K562 (cell line): ENCODE measurements around the gene DIPK1B. TPM values are rescaled to one million over a fixed set of nuclear protein-coding genes. Genes with fewer than 3 reads are reported as not detected.

ENCODE experiments used
- ATAC-seq: fragments of 200-7000 bp; cut with Tn5 transposase; 3 replicates; pipeline ENCODE4 v1.9.1; 2020; ENCODE audit warnings: moderate library complexity
- BruUV-seq: library from RNA; stranded (reverse); fragments of 400-500 nt; replicated peaks from 2 replicates; lab custom pipeline; 2021; lab: Mats Ljungman, UMichigan
- CTCF ChIA-PET: fragments of 300-600 bp; formaldehyde crosslinking; extraction: SDS; loops from one replicate; lab custom pipeline; 2021; ENCODE audit warnings: low intra/inter-chr PET ratio; lab: Yijun Ruan, JAX
- POLR2A ChIA-PET: fragments of 300-600, 350-650 bp; sonication (Branson Sonifier 250); formaldehyde crosslinking; extraction: SDS; loops from one replicate; lab custom pipeline; 2021; ENCODE audit warnings: antibody characterized with exemption, inconsistent platforms; lab: Yijun Ruan, JAX
- DNase-seq, 4 experiments: peaks; one replicate each; pipeline versions ENCODE4 v3.0.0 to v3.0.0-alpha.2; 2011 to 2018; ENCODE audit warnings: low spot score in 3 of 4, mixed read lengths in 3 of 4; ENCODE audit errors: extremely low read depth in 1 of 4
- FAIRE-seq: peaks from 2 replicates; lab custom pipeline; 2011; peaks lifted over from hg19 to GRCh38; lab: Jason Lieb, UNC
- H2AFZ ChIP-seq: 2 replicates; pipeline ENCODE4 v1.6.0; 2011; ENCODE audit warnings: low read depth, low read length, control low read depth, inconsistent platforms
- H3K27ac ChIP-seq: fragments of 200-600 bp; 3 replicates; pipeline ENCODE4 v1.8.0; 2011; ENCODE audit warnings: low read depth, mild to moderate bottlenecking, control low read depth, inconsistent platforms, low read length, moderate library complexity, mixed read lengths; ENCODE audit errors: extremely low read depth
- H3K27me3 ChIP-seq, 2 experiments: fragments of 300-600 bp in 1 of 2; 2 replicates in 1 of 2; 3 replicates in 1 of 2; pipeline versions ENCODE4 v1.6.0 to v1.8.0; 2011; ENCODE audit warnings: inconsistent platforms in 2 of 2, low read length in 2 of 2, mild to moderate bottlenecking in 1 of 2, mixed read lengths in 1 of 2, moderate library complexity in 1 of 2; ENCODE audit not compliant: control insufficient read depth in 2 of 2, insufficient read depth in 2 of 2
- H3K36me3 ChIP-seq: fragments of 300-600 bp; 3 replicates; pipeline ENCODE4 v1.8.0; 2011; ENCODE audit warnings: mild to moderate bottlenecking, low read length, inconsistent platforms; ENCODE audit not compliant: control insufficient read depth, insufficient read depth
- H3K4me1 ChIP-seq, 2 experiments: fragments of 200-600 bp in 1 of 2; replicated peaks in 1 of 2; 2 replicates in 1 of 2; 3 replicates in 1 of 2; pipeline versions ENCODE4 v1.5.1 to v1.8.0; 2011; ENCODE audit warnings: inconsistent platforms in 2 of 2, low read length in 2 of 2, mild to moderate bottlenecking in 1 of 2, mixed read lengths in 1 of 2, moderate library complexity in 1 of 2; ENCODE audit not compliant: control insufficient read depth in 2 of 2, insufficient read depth in 2 of 2
- H3K4me2 ChIP-seq: 2 replicates; pipeline ENCODE4 v1.6.1; 2011; ENCODE audit warnings: low read length, control low read depth, inconsistent platforms, mixed read lengths; ENCODE audit not compliant: insufficient read depth
- H3K4me3 ChIP-seq: fragments of 200-600 bp; sonication (generic), shearing (Covaris generic); 2 replicates; pipeline ENCODE4 v1.5.1; 2016; ENCODE audit warnings: control low read depth, inconsistent platforms
- H3K79me2 ChIP-seq: fragments of 200-600 bp; 3 replicates; pipeline ENCODE4 v1.8.0; 2011; ENCODE audit warnings: low read length, inconsistent platforms; ENCODE audit not compliant: control insufficient read depth, insufficient read depth
- H3K9ac ChIP-seq, 2 experiments: 2 replicates each; pipeline versions ENCODE4 v1.6.0 to v1.6.1; 2011; ENCODE audit warnings: low read depth in 2 of 2, low read length in 2 of 2, control low read depth in 1 of 2, inconsistent platforms in 1 of 2, mild to moderate bottlenecking in 1 of 2, mixed read lengths in 1 of 2; ENCODE audit not compliant: insufficient read depth in 1 of 2
- H3K9me1 ChIP-seq: one replicate; pipeline ENCODE4 v1.6.0; 2011; ENCODE audit warnings: inconsistent platforms, mild to moderate bottlenecking, low read length, moderate library complexity; ENCODE audit not compliant: control insufficient read depth, insufficient read depth
- H3K9me3 ChIP-seq: replicated peaks from 2 replicates; pipeline ENCODE4 v1.5.1; 2011; ENCODE audit warnings: low read depth, low read length, inconsistent platforms; ENCODE audit not compliant: control insufficient read depth, insufficient read depth
- H4K20me1 ChIP-seq: replicated peaks from 2 replicates; pipeline ENCODE4 v1.6.1; 2011; ENCODE audit warnings: low read length, inconsistent platforms, mixed read lengths; ENCODE audit not compliant: control insufficient read depth, insufficient read depth
- EP400 ChIP-seq: fragments of 450-650 bp; IDR thresholded peaks from 2 replicates; pipeline ENCODE4 v1.6.1; 2017; ENCODE audit warnings: antibody characterized with exemption, mild to moderate bottlenecking, moderate library complexity
- ETV5 ChIP-seq: sonication (generic); formaldehyde crosslinking; IDR thresholded peaks from 2 replicates; pipeline ENCODE4 v1.4.0; 2020; ENCODE audit warnings: low read depth, mild to moderate bottlenecking, missing genetic modification reagents
- RNF2 ChIP-seq: sonication (generic); IDR thresholded peaks from 2 replicates; pipeline ENCODE4 v1.6.1; 2016
- USF1 ChIP-seq: sonication (generic); formaldehyde crosslinking; IDR thresholded peaks from 2 replicates; pipeline ENCODE4 v1.9.0; 2022; ENCODE audit warnings: mild to moderate bottlenecking, missing genetic modification reagents
- ZFX ChIP-seq: sonication (generic); formaldehyde crosslinking; IDR thresholded peaks from 2 replicates; pipeline ENCODE4 v1.8.0; 2022; ENCODE audit warnings: mild to moderate bottlenecking, missing genetic modification reagents, moderate library complexity
- ZNF395 ChIP-seq: fragments of 200-800 bp; sonication (Bioruptor generic); IDR thresholded peaks from 2 replicates; pipeline ENCODE4 v1.6.1; 2017; ENCODE audit warnings: missing genetic modification characterization, missing compliant biosample characterization
- ZNF592 ChIP-seq: fragments of 450-650 bp; IDR thresholded peaks from 2 replicates; pipeline ENCODE4 v1.6.1; 2017; ENCODE audit warnings: antibody characterized with exemption, mild to moderate bottlenecking
- WGBS: fragments of 100-300 bp; shearing (Covaris generic); methylation state at CpG from one replicate; pipeline ENCODE4 v1.1.6; 2016; ENCODE audit warnings: low coverage, mixed read lengths; ENCODE audit not compliant: insufficient coverage; ENCODE audit errors: missing lambda C conversion rate; 5-methylcytosine and 5-hydroxymethylcytosine counted together
- in situ Hi-C: fragments of 300-500 bp; cut with MboI; formaldehyde crosslinking; loops from 4 replicates; pipeline ENCODE4 v1.15.0; 2018; ENCODE audit warnings: inconsistent platforms, mixed read lengths
- intact Hi-C: fragments of 100-400 bp; cut with micrococcal nuclease; formaldehyde crosslinking; loops from 2 replicates; pipeline ENCODE4 v1.14.2; 2022
- polyA plus RNA-seq, 8 experiments: library from polyadenylated mRNA; depleted of rRNA in 4 of 8; stranded (reverse) in 5 of 8; unstranded in 3 of 8; fragments of >200 nt; fragmentation: Nextera tagmentation in 2 of 8; fragmentation: Illumina TruSeq in 1 of 8; extraction: Ambion mirVana in 2 of 8; extraction: Trizol in 1 of 8; gene quantifications; 2 replicates each; pipeline versions ENCODE4 v1.2.1 to v1.2.3, GENCODE V29; 2011 to 2014; ENCODE audit warnings: inconsistent platforms in 1 of 8, missing spikeins in 1 of 8
- total RNA-seq, 7 experiments: library from RNA; depleted of rRNA in 6 of 7; stranded (reverse); fragments of >200 nt in 6 of 7; fragmentation: Illumina TruSeq in 2 of 7; extraction: Trizol in 2 of 7; gene quantifications; 2 replicates each; pipeline versions ENCODE4 v1.2.1 to v1.2.3, GENCODE V29; 2011 to 2021; ENCODE audit warnings: low replicate concordance in 1 of 7

Gene DIPK1B
- total and polyA plus RNA-seq, 9 of the 15 experiments (the other 6 are each of a cell fraction or from before 2014, with no cell fraction given) = 0.08 to 22.3 (median 5.9) TPM

- no TSS peak for BruUV-seq
Observed at GRCh38 chr9:136707011-136707410, 5.4 kb upstream of the DIPK1B start.

GRCh38 chr9:136707849-136708517 lies 4.4 kb upstream of the DIPK1B start:
- H3K27me3 ChIP-seq = no peaks in the 10 kb centered on the region
- peak in 2 of 4 experiments; percentile 52 to 62 for DNase-seq
- no peaks in the 10 kb centered on the region for H3K36me3 ChIP-seq
- in situ Hi-C loops = no loop called here
- H3K9me3 ChIP-seq = no peaks in the 10 kb centered on the region
- WGBS = 35% methylated on average over 21 of the region's 22 CpGs
- peak overlapping the region in 1 of 2 experiments; percentile 70; a peak in 3 of 4 replicates for H3K9ac ChIP-seq
- CTCF ChIA-PET = no interaction called here
- peaks cover 12 to 41% of the 10 kb centered on the region in 2 experiments; a peak in 4 of 5 replicates for H3K4me1 ChIP-seq
- intact Hi-C loops = no loop called here
- peak; percentile 84 for FAIRE-seq
- H3K79me2 ChIP-seq = peaks cover under 1% of the 10 kb centered on the region; the same call in 1 of the 3 replicates
- ATAC-seq = 0 out of 3 replicates have a peak, but pooled peaks have one; percentile 11
- H3K4me2 ChIP-seq = no peak overlapping the region
- no peak overlapping the region for H3K4me3 ChIP-seq
- no peaks in the 10 kb centered on the region for H3K9me1 ChIP-seq
- no peaks in the 10 kb centered on the region for H4K20me1 ChIP-seq
- H2AFZ ChIP-seq = peak overlapping the region; percentile 93
- H3K27ac ChIP-seq = peak overlapping the region; percentile 38; the same call in 1 of the 3 replicates
- BruUV-seq = no TSS peak
- POLR2A ChIA-PET = interaction anchor here (0.6 to 4.0 kb wide), 7 partner anchors 9 to 73 kb away, joined by 3 to 31 read pairs (median 3); no protein-coding TSS in a partner anchor
- TF ChIP-seq ZFX (no peak), ZNF395 (CRISPR knock-in tag) (peak; percentile 43; the same call in 1 of the 2 replicates), USF1 (peak; percentile 8; the same call in 1 of the 2 replicates), ZNF592 (peak; percentile 31; the same call in 1 of the 2 replicates), ETV5 (CRISPR knock-in tag) (no peak)

More at GRCh38 chr9:136707011-136707410, 5.4 kb upstream of the DIPK1B start:
- POLR2A ChIA-PET = interaction anchor here (1.2 to 4.0 kb wide), 3 partner anchors 13 to 21 kb away, joined by 4 to 31 read pairs (median 5); no protein-coding TSS in a partner anchor
- H3K4me1 ChIP-seq = peaks cover 11 to 33% of the 10 kb centered on the region in 2 experiments; a peak in 4 of 5 replicates
- H3K4me2 ChIP-seq = no peak overlapping the region
- intact Hi-C loops (no loop called here), in situ Hi-C loops (no loop called here)
- ATAC-seq (no peak), FAIRE-seq (no peak), DNase-seq (no peak)
- no peaks in the 10 kb centered on the region for H3K9me1 ChIP-seq
- TF ChIP-seq RNF2 (no peak), EP400 (no peak)
- no peak overlapping the region for H2AFZ ChIP-seq
- H3K9ac ChIP-seq = peak overlapping the region in 1 of 2 experiments; percentile 32; a peak in 1 of 4 replicates
- 75% methylated on average over 7 of the region's 7 CpGs for WGBS
- CTCF ChIA-PET = no interaction called here
- H4K20me1 ChIP-seq = no peaks in the 10 kb centered on the region
- no peaks in the 10 kb centered on the region for H3K27me3 ChIP-seq
- no peaks in the 10 kb centered on the region for H3K9me3 ChIP-seq
- no peak overlapping the region for H3K27ac ChIP-seq
- no peaks in the 10 kb centered on the region for H3K36me3 ChIP-seq
- no peak overlapping the region for H3K4me3 ChIP-seq
- H3K79me2 ChIP-seq = no peaks in the 10 kb centered on the region
